Esophagus muscularis mucosa (tissue), 4 donors: Measurements from ENCODE around the gene TMEM132C. TPM values are rescaled to one million over a fixed set of nuclear protein-coding genes. Genes with fewer than 3 reads are reported as not detected.

Experiments used
- DNase-seq: peaks from one replicate; pipeline ENCODE4 v3.0.0-alpha.2; 2017; ENCODE audit errors: extremely low spot score
- H3K27ac ChIP-seq, 4 donors: fragments of 200-600 bp; sonication (generic); replicated peaks in 1 of 4; 1 replicate in 3 of 4; 2 replicates in 1 of 4; pipeline ENCODE4 v1.5.1; 2016 to 2019; ENCODE audit warnings: mild to moderate bottlenecking in 1 of 4
- H3K27me3 ChIP-seq, 4 donors: fragments of 200-600 bp; sonication (generic); one replicate each; pipeline versions ENCODE4 v1.5.1 to v1.6.0; 2016 to 2019
- H3K36me3 ChIP-seq, 4 donors: fragments of 200-600 bp; sonication (generic); one replicate each; pipeline ENCODE4 v1.5.1; 2016 to 2019
- H3K4me1 ChIP-seq, 4 donors: fragments of 200-600 bp; sonication (generic); one replicate each; pipeline ENCODE4 v1.5.1; 2016 to 2019
- H3K4me3 ChIP-seq, 4 donors: fragments of 200-600 bp; sonication (generic); 1 replicate in 2 of 4; 2 replicates in 2 of 4; pipeline ENCODE4 v1.5.1; 2016 to 2019; ENCODE audit warnings: mild to moderate bottlenecking in 4 of 4, moderate library complexity in 1 of 4
- H3K9me3 ChIP-seq, 4 donors: fragments of 200-600 bp; sonication (generic); 1 replicate in 3 of 4; 2 replicates in 1 of 4; pipeline ENCODE4 v1.5.1; 2016 to 2019
- CTCF ChIP-seq, 3 experiments: fragments of 200-600 bp in 2 of 3; fragments of 450-650 bp in 1 of 3; sonication (generic) in 2 of 3; IDR thresholded peaks; one replicate each; pipeline ENCODE4 v1.5.1; 2017 to 2019; ENCODE audit warnings: antibody characterized with exemption in 3 of 3, mild to moderate bottlenecking in 2 of 3, moderate library complexity in 1 of 3
- EP300 ChIP-seq: sonication (generic); formaldehyde crosslinking; IDR thresholded peaks from one replicate; pipeline ENCODE4 v1.6.1; 2017; ENCODE audit warnings: antibody characterized with exemption
- POLR2A ChIP-seq: fragments of 450-650 bp; IDR thresholded peaks from one replicate; pipeline ENCODE4 v1.6.1; 2017; ENCODE audit warnings: antibody characterized with exemption, moderate library complexity, mild to moderate bottlenecking, low read depth
- POLR2AphosphoS5 ChIP-seq, 2 donors: sonication (generic); formaldehyde crosslinking; IDR thresholded peaks; one replicate each; pipeline ENCODE4 v1.6.1; 2017; ENCODE audit warnings: antibody characterized with exemption in 2 of 2
- WGBS: methylation state at CpG from one replicate; pipeline ENCODE4 v1.1.5; 2018; 5-methylcytosine and 5-hydroxymethylcytosine counted together
- intact Hi-C: fragments of 100-400 bp; cut with DNase I; formaldehyde crosslinking; loops from one replicate; pipeline ENCODE4 v1.15.1; 2023
- total RNA-seq, 4 donors: library from RNA; depleted of rRNA; stranded (reverse); fragments of >200 nt; gene quantifications; one replicate each; pipeline versions ENCODE4 v1.1.0 to v1.2.1, GENCODE V29; 2016

TMEM132C gene
- total RNA-seq, 4 donors from 2014 or later = 2.9 to 3.8 (median 3.5) TPM

- Histone ChIP-seq H3K27ac (peak overlapping the region in 1 of 4 donors; percentile 46), H3K4me1 (peaks cover 0 to 16% (median 6%) of the 10 kb centered on the region in 4 donors)
Observed at GRCh38 chr12:128339126-128339520, 72.2 kb downstream of the TMEM132C start.

GRCh38 chr12:128339631-128340030 lies 72.7 kb downstream of the TMEM132C start:
- H3K27me3 ChIP-seq = peaks cover 0 to 30% (median 4%) of the 10 kb centered on the region in 4 donors
- 38% methylated on average over 1 of the region's 1 CpG for WGBS
- no peak overlapping the region for H3K4me3 ChIP-seq
- peaks cover 0 to 16% (median 6%) of the 10 kb centered on the region in 4 donors for H3K4me1 ChIP-seq
- intact Hi-C loops = no loop called here
- H3K9me3 ChIP-seq = peaks cover 0 to 6% (median 2%) of the 10 kb centered on the region in 4 donors
- H3K27ac ChIP-seq = no peak overlapping the region
- no peaks in the 10 kb centered on the region for H3K36me3 ChIP-seq
- TF ChIP-seq EP300 = no peak
- no peak for DNase-seq

More at GRCh38 chr12:128339126-128339520, 72.2 kb downstream of the TMEM132C start:
- Histone ChIP-seq H3K9me3 (peaks cover 0 to 9% (median 5%) of the 10 kb centered on the region in 4 donors), H3K4me3 (no peak overlapping the region), H3K36me3 (no peaks in the 10 kb centered on the region), H3K27me3 (peaks cover 0 to 30% (median 4%) of the 10 kb centered on the region in 4 donors)
- WGBS = 26% methylated on average over 4 of the region's 6 CpGs
- no peak for DNase-seq
- intact Hi-C loops = no loop called here
- no peak for TF ChIP-seq CTCF (IDR thresholded peaks at IDR 0.05)
- TF ChIP-seq EP300 = no peak
- TF ChIP-seq POLR2A = no peak
- no peak for TF ChIP-seq POLR2AphosphoS5 (IDR thresholded peaks at IDR 0.05)

- no peaks in the 10 kb centered on the region for H3K4me1 ChIP-seq
- H3K9me3 ChIP-seq = peaks cover 0 to 9% (median 0%) of the 10 kb centered on the region in 4 donors
Observed at GRCh38 chr12:128353301-128353700, 86.3 kb downstream of the TMEM132C start.

DNA sequence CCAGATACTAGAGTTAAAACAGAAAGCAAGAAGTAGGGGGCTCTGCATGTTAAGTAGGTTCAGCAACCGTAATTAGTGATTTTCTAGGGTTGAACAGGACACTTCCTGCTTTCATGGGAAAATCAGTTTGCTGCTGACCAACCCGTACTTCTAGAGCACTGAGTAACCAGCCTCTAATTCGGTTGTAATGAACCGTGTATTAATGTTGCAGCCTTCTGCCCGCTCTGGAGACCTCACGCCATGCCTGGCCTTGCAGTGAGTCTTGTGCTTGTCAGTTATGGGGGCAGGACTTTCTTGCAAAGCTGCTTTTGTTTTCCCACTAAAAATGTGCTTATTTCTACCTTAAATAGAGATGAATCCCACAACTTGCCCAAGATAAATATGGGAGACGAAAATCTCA lies 89.6 kb downstream of the TMEM132C start:
- H3K27ac ChIP-seq = no peak overlapping the region
- H3K4me1 ChIP-seq = no peaks in the 10 kb centered on the region
- WGBS = 75% methylated on average over 7 of the region's 7 CpGs
- peaks cover 0 to 8% (median 0%) of the 10 kb centered on the region in 4 donors for H3K9me3 ChIP-seq
- no peak overlapping the region for H3K4me3 ChIP-seq
- intact Hi-C loops = no loop called here
- peaks cover 0 to 31% (median 0%) of the 10 kb centered on the region in 4 donors for H3K27me3 ChIP-seq
- DNase-seq = no peak
- H3K36me3 ChIP-seq = no peaks in the 10 kb centered on the region
- TF ChIP-seq POLR2A (no peak), POLR2AphosphoS5 (IDR thresholded peaks at IDR 0.05) (no peak), CTCF (IDR thresholded peaks at IDR 0.05) (no peak)

More at GRCh38 chr12:128353301-128353700, 86.3 kb downstream of the TMEM132C start:
- no peak overlapping the region for H3K4me3 ChIP-seq
- WGBS = 46% methylated on average over 12 of the region's 12 CpGs
- no peaks in the 10 kb centered on the region for H3K36me3 ChIP-seq
- intact Hi-C loops = no loop called here
- DNase-seq = no peak
- TF ChIP-seq POLR2A = no peak
- no peak for TF ChIP-seq EP300
- TF ChIP-seq POLR2AphosphoS5 (IDR thresholded peaks at IDR 0.05) = no peak
- TF ChIP-seq CTCF (IDR thresholded peaks at IDR 0.05) = no peak
- peaks cover 0 to 33% (median 0%) of the 10 kb centered on the region in 4 donors for H3K27me3 ChIP-seq
- no peak overlapping the region for H3K27ac ChIP-seq

- Histone ChIP-seq H3K4me3 (no peak overlapping the region), H3K27me3 (peaks cover 0 to 32% (median 4%) of the 10 kb centered on the region in 4 donors), H3K4me1 (peaks cover 0 to 16% (median 13%) of the 10 kb centered on the region in 4 donors), H3K27ac (no peak overlapping the region), H3K9me3 (no peaks in the 10 kb centered on the region), H3K36me3 (no peaks in the 10 kb centered on the region)
- TF ChIP-seq POLR2AphosphoS5 (IDR thresholded peaks at IDR 0.05) (no peak), CTCF (IDR thresholded peaks at IDR 0.05) (no peak), EP300 (no peak), POLR2A (no peak)
- no peak for DNase-seq
- intact Hi-C loops = no loop called here
- 34% methylated on average over 7 of the region's 7 CpGs for WGBS
Observed at GRCh38 chr12:128361400-128361995, 94.5 kb downstream of the TMEM132C start.
